ENCODE measurements around the gene BLACAT1. TPM values are rescaled to one million over a fixed set of nuclear protein-coding genes. Genes with fewer than 3 reads are reported as not detected.

The BLACAT1 gene
- total RNA-seq, 1 donor from 2014 or later = not detected

DNA sequence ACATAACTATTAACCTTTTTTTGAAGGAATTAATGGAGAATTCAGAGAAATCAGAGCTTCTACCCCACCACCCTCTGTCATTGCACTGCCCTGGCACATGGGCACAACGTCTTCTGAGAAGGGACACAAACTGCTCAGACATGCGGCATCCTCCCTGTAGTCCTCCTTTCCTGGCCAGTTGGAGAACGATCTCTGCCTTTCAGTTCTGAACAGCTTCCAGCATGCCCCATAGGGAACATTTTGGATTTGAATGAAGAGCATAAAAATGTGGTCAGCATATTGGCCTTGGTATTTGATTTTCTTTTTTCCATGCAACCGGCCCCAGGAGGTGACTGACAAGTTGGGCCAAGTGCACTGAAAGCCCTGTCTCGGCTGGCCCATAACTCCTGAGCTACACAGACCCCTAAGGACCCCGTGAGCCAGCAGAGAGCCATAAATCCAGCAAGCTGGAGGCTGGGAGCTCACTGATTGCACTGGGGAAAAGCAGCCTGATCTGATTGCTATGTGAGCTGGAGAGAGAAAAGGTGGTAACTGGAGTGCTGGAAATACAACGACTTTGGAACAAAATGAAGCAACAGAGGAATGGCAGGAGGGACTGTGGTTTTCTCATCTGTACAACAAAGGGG, 10.9 kb upstream of the BLACAT1 start:
- no peak for DNase-seq
- intact Hi-C loops (cut with DNase I) = no loop called here
- no peak for ATAC-seq (ENCODE audit: poor library complexity)

DNA sequence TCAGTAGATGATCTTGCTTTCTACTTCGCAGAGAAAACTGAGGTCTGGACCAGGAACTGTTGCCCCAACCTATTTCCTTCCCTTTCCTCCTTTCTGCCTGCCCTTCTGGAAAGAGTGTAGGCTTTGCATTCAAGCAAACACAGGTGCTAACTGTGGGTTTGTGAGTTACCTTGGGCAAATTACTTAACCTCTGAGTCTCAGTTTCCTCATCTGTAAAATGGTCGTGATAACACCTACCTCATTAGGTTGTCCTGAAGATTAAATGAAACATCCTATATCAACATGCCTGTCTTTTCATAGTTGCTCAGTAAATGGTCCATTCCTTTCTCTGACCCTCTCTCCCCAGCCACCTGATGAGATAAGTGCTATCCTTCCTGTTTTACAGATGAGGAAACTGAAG, 9.5 kb upstream of the BLACAT1 start:
- no peak for ATAC-seq (ENCODE audit: poor library complexity)
- intact Hi-C loops (cut with DNase I) = no loop called here

DNA sequence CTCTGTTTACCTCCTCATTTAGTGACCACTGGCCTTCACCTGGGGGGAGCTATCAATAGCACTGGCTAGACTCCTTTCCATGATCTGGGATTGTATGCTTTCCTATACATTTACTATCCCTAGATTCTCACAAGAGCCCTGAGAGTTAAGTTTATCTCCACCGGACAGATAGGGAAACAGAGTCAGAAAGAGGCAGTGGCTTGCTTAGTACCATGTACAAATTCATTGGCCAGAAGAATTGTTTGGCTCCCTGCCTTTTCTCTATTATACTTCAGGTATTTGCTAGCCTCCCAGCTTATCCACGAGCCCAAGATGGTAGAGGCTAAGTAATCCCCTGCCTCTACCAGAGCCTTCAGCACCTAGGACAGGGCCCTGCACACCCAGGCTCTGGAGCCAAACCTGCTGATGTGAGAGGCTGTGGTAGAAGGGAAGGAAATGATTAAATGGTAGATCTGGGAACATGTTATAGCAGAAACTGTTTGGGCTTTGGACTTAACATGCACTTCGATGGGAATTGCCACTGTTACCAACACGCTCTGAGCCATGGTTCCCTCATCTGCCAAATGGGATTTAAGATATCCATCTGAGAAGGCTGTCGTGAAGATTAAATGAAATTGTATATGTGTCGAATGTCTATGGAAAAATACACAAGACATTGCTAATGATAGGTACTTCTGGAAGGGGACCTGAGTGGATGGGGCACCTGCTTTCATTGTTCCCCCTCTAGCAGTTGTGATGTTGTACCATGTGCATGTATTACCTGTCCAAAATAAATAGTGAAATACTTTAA, 3.1 kb upstream of the BLACAT1 start:
- ATAC-seq (ENCODE audit: poor library complexity) (peak; percentile 43), DNase-seq (no peak)
- intact Hi-C loops (cut with DNase I) = no loop called here

More for the DNA sequence above, 9.5 kb upstream of the BLACAT1 start:
- DNase-seq = no peak

DNA sequence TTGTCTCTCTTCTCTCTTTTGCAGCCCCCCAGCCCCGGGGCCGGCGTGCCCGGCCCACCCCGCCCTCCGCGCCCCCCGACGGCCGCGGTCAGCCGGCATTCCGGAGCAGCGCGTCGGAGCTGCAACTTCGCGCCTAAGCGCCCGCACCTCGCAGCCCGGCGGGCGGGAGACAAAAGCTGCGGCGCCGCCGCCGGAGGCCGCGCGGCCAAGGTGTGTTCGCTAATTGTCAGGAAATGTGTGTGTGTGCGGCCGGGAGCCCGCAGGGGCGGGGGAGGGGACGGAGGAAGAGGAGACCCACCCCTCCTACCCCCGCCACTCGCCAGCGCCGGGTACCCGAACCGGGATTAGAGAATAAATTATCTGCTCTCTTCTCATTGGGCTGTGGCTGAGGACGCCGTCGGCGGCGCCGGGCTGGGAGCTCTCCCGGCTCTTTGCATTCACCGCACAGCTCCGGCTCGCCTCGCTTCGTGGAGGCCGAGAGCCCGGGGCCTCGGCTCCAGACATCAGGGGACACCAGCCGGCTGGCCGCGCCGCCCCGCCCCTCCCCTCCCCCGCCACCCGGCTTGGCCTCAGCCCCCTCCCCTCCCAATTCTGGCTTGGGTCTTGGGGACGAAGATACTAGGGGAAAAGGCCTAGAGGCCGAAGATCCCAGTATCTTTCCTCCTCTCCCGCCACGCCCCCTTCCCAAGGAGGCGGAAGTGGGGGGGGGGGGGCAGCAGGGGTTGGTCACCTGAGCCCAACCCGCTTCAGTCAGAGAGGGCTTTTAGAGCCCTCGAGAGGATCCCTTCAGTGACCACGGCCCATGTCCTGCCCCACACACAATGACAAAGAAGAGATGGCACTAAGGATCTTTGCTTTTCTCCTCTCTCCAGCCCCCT, 1.3 kb upstream of the BLACAT1 start:
- DNase-seq (no peak), ATAC-seq (ENCODE audit: poor library complexity) (no peak)
- intact Hi-C loops (cut with DNase I) = no loop called here

DNA sequence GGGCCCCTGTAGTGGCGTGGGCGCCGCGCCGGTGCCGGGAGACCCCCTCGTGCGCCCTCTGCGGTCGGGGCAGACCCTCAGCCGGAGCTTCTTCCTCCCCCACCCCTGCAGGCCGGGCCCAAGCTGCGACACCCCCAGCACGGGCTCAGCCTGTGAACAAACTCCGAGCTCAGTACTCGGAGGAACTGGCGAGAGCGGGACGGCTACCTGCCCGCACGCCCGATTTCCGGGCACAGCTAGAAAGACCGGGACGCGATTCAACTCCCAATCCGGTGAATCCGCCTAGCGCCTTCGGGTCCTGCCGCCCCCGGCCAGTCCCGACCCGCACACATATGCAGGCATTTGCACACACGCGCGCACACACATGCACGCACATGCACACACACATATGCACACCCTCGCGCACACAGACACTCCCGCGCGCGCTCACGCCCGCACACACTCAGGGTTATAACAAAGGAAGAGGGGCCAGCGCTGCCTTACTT, 580 bp upstream of the BLACAT1 start:
- intact Hi-C loops (cut with DNase I) = no loop called here
- DNase-seq = no peak
- ATAC-seq (ENCODE audit: poor library complexity) = no peak

DNA sequence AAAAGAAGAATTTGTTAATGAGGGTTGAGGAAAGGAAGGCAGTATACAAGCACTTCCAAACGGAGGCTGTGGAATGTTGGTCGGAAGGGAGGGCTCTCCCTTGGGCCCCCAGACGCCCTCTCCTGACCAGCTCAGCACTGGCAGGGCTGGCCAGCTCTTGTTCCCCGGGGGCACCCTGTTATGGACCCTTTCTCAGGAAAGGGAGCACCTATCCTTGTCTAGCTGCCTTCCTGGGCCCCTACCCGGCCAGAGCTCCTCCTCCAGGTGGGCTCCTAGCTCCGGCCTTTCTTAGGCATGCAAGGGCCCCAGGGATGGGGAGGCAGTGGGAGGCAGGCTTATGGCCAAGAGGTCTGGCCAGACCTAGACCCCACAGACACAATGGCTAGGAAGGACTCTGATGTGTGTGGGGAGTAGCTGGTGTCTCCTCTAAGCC, 926 bp downstream of the BLACAT1 start:
- DNase-seq = no peak
- intact Hi-C loops (cut with DNase I) = no loop called here
- no peak for ATAC-seq (ENCODE audit: poor library complexity)

DNA sequence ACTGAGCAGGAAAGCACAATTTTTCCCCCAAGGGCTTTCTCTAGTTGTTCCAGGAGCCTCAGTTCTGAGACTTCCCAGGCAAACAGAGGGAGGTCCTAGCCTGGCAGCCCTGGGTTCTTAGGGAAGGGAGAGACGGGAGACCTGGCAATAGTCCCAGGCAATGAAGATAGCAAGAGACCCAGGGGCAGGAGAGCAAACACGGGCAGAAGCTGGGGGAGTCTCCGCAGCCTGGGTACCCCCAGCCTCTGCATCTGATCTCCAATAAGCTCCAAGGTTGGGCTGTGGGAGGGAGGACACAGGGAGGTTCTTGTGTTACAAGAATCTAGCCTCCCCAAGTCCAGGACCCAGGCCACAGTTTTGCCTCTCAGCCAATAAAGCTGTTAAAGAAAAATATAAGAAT, 2.4 kb downstream of the BLACAT1 start:
- ATAC-seq (ENCODE audit: poor library complexity) (no peak), DNase-seq (no peak)
- intact Hi-C loops (cut with DNase I) = no loop called here

DNA sequence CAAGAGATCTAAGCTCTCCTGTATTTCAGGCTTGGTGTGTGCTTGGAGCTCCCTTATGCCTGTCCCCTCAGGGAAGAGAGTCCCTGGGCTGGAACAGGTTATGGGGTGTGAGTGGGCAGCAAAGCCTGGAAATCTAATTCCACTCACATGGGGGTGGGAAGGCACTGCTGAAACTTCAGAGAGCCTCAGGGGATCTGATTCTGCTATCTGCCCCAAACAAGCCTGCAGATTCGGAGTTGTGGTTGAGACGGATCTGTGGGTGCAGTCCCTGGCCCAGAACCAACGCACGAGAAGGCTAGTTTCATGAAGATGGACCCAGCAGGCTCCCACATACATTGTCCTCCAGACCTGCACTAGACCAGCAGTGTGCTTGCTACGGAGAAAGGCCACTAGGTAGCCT, 2.9 kb downstream of the BLACAT1 start:
- intact Hi-C loops (cut with DNase I) = no loop called here
- ATAC-seq (ENCODE audit: poor library complexity) = no peak
- DNase-seq = no peak

DNA sequence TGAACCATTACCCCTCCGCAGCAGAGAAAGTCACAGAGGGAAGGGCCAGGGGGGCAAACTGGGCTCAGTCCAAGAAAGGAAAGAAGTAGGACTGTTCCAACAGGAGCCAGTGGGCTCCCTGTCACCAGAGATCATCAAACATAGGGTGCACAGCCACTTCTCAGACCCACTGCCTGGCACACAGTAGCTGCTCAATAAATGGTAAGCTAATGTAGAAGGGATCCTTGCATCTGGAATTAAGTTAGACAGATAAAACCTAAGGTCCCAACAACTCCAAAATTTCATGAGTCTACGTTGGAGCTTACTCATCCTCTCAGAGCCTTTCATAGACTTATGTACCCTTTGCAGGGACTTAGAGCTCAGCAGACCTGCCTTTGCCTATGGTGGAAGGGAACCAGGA, 3.5 kb downstream of the BLACAT1 start:
- no peak for DNase-seq
- no peak for ATAC-seq (ENCODE audit: poor library complexity)
- intact Hi-C loops (cut with DNase I) = no loop called here

DNA sequence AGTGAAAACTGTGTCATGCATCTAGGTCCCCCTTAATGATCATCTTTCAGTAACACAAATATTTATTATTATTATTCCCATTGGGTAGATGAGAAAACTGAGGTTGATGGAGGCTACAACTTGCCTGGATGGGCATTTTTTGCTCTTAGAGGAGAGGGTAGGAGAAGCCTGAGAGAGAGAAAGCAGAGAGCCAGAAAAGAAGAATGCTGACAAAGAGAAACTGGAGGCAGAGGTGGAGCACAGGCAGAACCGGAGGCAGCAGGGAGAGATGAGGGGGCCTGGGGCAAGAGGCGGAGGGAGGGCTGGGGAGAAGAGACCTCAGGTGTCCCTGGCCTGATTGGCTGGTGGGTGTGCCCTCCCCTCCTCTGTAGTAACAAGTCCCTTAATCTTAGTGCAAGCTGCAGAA, 4.1 kb downstream of the BLACAT1 start:
- ATAC-seq (ENCODE audit: poor library complexity) = no peak
- DNase-seq = no peak
- intact Hi-C loops (cut with DNase I) = no loop called here

DNA sequence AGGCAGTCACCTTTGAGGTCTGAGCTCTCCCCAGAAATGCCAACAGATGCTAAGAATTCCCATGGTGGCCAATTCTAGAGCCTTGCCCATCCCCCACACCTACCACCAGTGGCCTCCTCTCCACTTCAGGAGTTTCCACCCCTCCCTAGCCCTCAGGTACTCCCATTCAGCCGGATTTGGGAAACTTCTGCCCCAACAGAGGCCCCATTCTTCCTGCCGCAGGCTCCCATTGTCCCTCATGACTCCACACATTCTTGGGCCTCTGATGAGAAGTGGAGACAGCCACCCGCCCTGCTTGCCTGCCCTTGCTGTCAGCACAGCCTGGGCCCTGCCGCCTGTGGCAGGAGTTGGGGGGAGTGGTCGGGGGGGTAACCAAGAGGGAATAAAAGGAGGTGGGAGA, 4.6 kb downstream of the BLACAT1 start:
- no peak for DNase-seq
- ATAC-seq (ENCODE audit: poor library complexity) = no peak
- intact Hi-C loops (cut with DNase I) = no loop called here

DNA sequence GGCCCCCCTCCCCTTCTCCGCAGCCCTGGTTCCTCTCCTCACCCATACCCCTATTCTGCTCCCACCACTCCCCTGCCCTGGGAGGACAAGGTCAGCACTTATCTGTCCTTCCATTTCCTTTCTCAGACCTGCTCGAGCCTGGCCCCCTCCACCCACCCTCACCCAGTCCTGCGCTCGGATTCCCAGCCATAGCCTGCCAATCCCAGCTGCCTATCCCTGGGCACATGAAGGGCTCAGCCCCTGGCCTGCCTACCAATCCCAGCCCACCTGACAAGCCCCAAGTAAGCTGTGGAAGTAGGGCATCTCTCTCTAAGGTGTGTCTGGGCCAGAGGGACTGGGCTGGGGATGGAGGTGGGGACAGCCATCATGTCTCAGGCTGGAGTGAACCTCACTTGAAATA, 5.4 kb downstream of the BLACAT1 start:
- no peak for DNase-seq
- intact Hi-C loops (cut with DNase I) = no loop called here
- no peak for ATAC-seq (ENCODE audit: poor library complexity)

DNA sequence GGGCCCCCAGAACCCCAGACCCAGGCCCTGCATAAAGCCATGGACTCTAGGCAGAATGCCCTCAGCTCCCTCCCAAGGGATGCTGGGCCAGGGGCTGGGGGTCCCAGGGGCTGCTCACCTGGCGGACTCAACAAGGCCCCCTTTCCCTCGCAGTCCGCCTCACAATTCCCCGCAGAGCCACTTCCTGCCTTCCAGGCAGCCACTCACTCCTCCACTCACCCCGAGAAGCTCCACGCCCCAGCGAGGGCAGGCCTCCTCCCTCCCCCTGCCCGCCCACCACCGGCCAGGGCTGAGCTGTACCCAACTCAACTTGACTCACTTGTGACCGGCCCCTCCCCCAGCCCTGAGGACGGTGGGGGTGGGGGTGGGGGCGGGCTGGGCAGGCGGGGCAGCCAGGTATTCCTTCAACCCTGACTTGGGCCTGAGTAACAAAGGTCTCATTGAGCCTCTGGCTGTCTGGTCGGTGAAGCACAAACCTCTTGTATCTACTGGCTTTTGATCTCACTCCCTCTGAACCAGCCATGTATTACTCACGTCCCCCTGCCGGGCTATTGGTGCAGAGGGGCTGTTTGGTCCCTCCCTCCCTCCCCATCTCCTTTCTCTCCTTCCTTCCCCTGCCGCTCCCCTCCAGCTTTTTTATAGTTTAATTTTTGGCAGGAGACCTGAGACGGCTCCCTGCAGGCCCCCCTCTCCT, 5.9 kb downstream of the BLACAT1 start:
- intact Hi-C loops (cut with DNase I) = no loop called here
- DNase-seq (no peak), ATAC-seq (ENCODE audit: poor library complexity) (no peak)

DNA sequence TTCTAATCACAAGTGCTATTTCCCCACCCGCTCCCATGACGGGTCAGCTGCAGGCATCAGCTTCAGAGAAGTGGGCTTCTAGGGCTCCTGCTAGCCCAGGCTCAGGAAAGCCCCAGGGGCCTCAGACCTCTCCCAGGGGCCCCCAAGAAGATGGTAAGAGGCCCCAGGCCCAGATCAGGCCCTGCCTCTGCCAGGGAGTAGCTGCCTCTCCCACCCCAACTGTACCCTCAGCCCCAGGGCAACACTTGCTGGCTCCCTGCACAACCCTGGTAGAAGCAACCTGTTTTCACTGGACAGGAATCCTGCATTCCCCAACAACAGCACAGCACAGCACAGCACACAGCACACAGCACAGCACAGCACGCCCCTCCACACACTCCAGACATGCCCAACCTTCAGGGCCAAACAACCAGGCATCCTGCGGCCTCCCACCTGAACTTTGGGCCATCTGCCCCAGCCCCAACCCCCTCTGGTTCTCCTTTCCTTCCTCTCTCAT, 6.5 kb downstream of the BLACAT1 start:
- no peak for ATAC-seq (ENCODE audit: poor library complexity)
- no peak for DNase-seq
- intact Hi-C loops (cut with DNase I) = no loop called here

DNA sequence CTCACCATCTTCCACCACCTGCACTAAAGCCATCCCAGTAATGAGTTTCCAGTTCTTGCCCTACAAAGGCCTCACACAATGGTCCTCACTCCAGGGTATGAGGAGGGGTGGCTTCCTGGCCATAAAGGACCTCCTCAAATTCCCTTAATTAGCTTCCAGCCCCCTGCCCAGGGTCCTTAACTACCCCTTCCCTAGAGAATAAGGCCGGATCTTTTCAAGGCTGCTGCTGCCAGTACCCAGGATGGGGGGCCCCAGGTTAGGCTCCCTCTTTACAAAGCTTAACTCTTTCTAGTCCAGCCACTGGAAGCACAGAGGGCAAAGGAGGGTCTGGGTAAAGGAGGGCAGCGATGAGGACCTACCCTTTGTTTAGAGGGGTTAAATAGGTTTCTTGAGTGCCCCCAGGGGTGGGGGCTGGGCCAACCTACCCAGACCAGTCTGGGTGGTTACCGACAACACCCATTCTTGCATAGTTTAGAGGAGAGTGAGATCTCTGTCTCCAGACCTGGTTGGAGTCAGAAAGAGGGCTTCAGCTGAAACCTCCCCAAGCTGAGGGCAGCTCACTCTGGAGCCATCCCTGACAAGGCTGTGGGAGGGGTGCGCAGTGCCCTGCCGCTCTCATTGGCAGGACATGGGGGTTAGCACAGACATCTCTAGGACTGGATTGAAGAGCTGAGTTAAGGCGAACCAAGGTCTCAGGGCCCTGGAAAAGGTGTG, 7.1 kb downstream of the BLACAT1 start:
- DNase-seq (no peak), ATAC-seq (ENCODE audit: poor library complexity) (no peak)
- intact Hi-C loops (cut with DNase I) = no loop called here

DNA sequence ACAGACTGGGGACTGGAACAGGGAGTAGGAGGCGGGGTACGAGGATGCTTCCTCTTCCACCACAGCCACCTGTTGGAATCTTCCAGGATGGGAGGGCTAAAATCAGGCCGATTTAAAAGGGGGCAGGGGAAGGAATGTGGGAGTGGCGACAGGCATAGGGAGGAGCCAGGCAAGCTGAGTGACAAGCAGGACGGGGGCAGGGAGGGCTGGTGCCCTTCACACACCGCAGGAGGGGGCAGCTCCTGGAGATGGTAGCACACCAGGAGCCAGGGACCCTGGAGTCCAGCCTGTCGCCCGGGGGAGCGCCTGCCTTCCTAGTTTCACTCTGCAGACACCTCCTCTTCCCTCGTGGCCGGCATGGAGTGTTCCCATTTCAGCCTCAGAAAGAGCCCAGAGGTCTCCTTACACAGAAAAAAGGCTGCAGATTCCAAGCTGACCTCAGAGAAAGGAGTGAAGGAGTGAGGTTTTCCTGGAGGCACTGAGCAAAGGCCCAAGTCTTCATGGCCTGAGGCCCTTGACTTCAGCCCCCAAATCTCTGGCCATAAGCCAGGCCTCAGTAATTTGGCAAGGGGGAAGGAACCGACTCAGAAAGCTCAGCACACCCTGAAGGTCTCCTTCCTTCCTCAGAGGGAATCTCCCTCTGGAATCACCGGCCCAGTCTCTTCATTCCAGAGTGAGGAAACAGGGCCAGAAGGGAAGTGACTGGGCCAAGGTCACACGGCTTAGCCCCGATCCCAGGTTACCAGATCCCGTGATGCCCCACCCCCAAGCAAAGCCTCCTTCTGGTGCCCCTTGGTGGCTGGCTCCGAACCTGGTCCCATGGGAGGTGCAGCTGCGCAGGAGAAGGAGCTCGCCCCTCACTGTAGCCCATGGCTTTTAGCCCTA, 8.1 kb downstream of the BLACAT1 start:
- ATAC-seq (ENCODE audit: poor library complexity) = no peak
- intact Hi-C loops (cut with DNase I) = no loop called here
- no peak for DNase-seq

DNA sequence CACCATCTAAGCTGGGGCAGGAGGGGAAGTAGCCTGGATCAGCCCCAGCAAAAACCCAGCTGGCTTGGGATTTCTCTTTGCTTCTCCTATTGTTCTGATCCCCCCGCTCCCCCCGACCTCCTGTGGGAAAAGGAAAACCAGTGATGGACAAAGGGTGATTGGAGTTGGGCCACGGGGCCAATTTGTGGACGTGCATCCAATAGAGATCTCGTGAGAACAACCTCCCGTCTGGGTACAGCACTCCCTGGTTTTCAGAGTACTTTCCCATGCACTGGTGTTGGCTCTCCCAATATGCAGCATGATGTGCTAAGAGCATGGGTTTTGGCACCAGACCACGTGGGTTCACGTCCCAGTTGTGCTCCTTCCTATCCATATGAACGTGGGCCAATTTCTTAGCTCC, 9.0 kb downstream of the BLACAT1 start:
- no peak for DNase-seq
- ATAC-seq (ENCODE audit: poor library complexity) = peak; percentile 34
- intact Hi-C loops (cut with DNase I) = no loop called here

Measured in Right ventricle myocardium superior (tissue), 1 donor.